ENCODE results near the gene CLEC4C.

GRCh38 chr12:7711133-7711532 is 36.0 kb downstream of the CLEC4C start, which contains the start of gene DPPA3:
- TF ChIP-seq ELF1 (CRISPR knock-in tag; IDR thresholded peaks at IDR 0.05) (no peak), RNF2 (conservative IDR thresholded peaks at IDR 0.05; ENCODE audit: low read depth) (no peak), ZNF274 (CRISPR knock-in tag; IDR thresholded peaks at IDR 0.05) (no peak), NR3C1 (CRISPR knock-in tag; IDR thresholded peaks at IDR 0.05) (no peak), ZFP36 (IDR thresholded peaks at IDR 0.05; ENCODE audit: borderline replicate concordance, low read depth, low read length, partially characterized antibody) (no peak), CTCF (CRISPR knock-in tag; IDR thresholded peaks at IDR 0.05) (no peak), ARID3A (IDR thresholded peaks at IDR 0.05; ENCODE audit: low read depth, low read length) (no peak)
- TF ChIP-seq, protein P1, sequence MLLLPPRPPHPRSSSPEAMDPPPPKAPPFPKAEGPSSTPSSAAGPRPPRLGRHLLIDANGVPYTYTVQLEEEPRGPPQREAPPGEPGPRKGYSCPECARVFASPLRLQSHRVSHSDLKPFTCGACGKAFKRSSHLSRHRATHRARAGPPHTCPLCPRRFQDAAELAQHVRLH (CRISPR knock-in tag; IDR thresholded peaks at IDR 0.05; ENCODE audit: borderline replicate concordance, low read depth), result no peak

Measured in HepG2 (cell line).